A673 (cell line): ENCODE results near the gene ST6GALNAC2.

Experiments used
- EZH2 ChIP-seq: fragments of 200-600 bp; sonication (generic); IDR thresholded peaks from 2 replicates; pipeline ENCODE4 v1.6.1; 2017; ENCODE audit warnings: borderline replicate concordance, low read depth, mild to moderate bottlenecking, mixed read lengths, antibody characterized with exemption, low read length; ENCODE audit not compliant: poor library complexity, severe bottlenecking
- TF ChIP-seq, protein P1 (sequence below): fragments of 300-800, 200-600 bp; sonication (generic); conservative IDR thresholded peaks from 2 replicates; pipeline ENCODE4 v1.5.1; 2017; ENCODE audit warnings: low read depth, mild to moderate bottlenecking, antibody characterized with exemption, low read length, moderate library complexity, mixed read lengths

DNA sequence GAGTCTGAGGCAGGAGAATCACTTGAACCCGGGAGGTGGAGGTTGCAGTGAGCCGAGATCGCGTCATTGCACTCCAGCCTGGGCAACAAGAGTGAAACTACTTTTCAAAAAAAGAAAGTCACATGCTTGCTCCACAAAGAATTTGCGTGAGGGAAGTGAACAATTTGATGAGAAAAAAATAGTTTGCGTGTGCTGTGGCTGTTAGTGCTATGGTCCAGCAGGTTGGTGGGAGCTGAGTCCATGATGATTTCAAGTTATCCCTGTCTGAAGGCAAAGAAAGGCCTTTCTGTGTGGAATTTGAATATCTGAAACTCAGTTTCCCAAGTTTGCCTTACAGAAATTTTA lies 24.8 kb downstream of the ST6GALNAC2 start:
- TF ChIP-seq, protein P1, sequence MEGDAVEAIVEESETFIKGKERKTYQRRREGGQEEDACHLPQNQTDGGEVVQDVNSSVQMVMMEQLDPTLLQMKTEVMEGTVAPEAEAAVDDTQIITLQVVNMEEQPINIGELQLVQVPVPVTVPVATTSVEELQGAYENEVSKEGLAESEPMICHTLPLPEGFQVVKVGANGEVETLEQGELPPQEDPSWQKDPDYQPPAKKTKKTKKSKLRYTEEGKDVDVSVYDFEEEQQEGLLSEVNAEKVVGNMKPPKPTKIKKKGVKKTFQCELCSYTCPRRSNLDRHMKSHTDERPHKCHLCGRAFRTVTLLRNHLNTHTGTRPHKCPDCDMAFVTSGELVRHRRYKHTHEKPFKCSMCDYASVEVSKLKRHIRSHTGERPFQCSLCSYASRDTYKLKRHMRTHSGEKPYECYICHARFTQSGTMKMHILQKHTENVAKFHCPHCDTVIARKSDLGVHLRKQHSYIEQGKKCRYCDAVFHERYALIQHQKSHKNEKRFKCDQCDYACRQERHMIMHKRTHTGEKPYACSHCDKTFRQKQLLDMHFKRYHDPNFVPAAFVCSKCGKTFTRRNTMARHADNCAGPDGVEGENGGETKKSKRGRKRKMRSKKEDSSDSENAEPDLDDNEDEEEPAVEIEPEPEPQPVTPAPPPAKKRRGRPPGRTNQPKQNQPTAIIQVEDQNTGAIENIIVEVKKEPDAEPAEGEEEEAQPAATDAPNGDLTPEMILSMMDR: no peak
- no peak for TF ChIP-seq EZH2
